ENCODE data around the gene SMPD3.
"Not testable (repeated sequence)": the region's sequence is repeated elsewhere in the genome, so short reads cannot be mapped to it uniquely, and the experiment has no call there.

DNA sequence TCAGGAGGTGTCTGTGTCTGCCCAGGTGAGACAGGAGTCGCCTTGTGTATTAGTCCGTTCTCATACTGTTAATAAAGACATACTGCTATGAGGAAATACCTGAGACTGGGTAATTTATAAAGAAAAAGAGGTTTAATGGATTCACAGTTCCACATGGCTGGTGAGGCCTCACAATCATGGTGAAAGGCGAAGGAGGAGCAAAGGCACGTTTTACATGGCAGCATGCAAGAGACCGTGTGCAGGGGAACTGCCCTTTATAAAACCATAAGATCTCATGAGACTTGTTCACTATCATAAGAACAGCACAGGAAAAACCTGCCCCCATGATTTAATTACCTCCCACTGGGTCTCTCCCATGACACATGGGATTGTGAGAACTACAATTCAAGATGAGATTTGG, 46.0 kb upstream of the SMPD3 start:
- TF ChIP-seq, protein P1, sequence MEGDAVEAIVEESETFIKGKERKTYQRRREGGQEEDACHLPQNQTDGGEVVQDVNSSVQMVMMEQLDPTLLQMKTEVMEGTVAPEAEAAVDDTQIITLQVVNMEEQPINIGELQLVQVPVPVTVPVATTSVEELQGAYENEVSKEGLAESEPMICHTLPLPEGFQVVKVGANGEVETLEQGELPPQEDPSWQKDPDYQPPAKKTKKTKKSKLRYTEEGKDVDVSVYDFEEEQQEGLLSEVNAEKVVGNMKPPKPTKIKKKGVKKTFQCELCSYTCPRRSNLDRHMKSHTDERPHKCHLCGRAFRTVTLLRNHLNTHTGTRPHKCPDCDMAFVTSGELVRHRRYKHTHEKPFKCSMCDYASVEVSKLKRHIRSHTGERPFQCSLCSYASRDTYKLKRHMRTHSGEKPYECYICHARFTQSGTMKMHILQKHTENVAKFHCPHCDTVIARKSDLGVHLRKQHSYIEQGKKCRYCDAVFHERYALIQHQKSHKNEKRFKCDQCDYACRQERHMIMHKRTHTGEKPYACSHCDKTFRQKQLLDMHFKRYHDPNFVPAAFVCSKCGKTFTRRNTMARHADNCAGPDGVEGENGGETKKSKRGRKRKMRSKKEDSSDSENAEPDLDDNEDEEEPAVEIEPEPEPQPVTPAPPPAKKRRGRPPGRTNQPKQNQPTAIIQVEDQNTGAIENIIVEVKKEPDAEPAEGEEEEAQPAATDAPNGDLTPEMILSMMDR (IDR thresholded peaks at IDR 0.05), result not testable (repeated sequence)
- TF ChIP-seq POLR2A (IDR thresholded peaks at IDR 0.05), result not testable (repeated sequence)
